SK-N-SH (cell line): ENCODE results near the gene ACACA. TPM values are rescaled to one million over a fixed set of nuclear protein-coding genes. Genes with fewer than 3 reads are reported as not detected.

Experiments
- CTCF ChIA-PET: fragments of 300-600, 350-600 bp; formaldehyde crosslinking; extraction: SDS; loops from one replicate; lab custom pipeline; 2021; lab: Yijun Ruan, JAX
- POLR2A ChIA-PET: fragments of 350-600 bp; sonication (Branson Sonifier 250); formaldehyde crosslinking; extraction: SDS; loops from one replicate; lab custom pipeline; 2020; ENCODE audit warnings: antibody characterized with exemption, inconsistent platforms; lab: Yijun Ruan, JAX
- DNase-seq: peaks from one replicate; pipeline ENCODE4 v3.0.0; 2012
- H2AFZ ChIP-seq: fragments of 200-600 bp; sonication (generic); 2 replicates; pipeline ENCODE4 v1.8.1; 2016; ENCODE audit warnings: antibody characterized with exemption, mild to moderate bottlenecking, low read depth
- H3F3A ChIP-seq: fragments of 200-600 bp; sonication (generic); replicated peaks from 2 replicates; pipeline ENCODE3; 2016; ENCODE audit warnings: antibody characterized with exemption, mild to moderate bottlenecking; ENCODE audit not compliant: insufficient read depth
- H3K27ac ChIP-seq, 2 experiments: fragments of 200-500 bp in 1 of 2; fragments of 200-600 bp in 1 of 2; sonication (Bioruptor generic) in 1 of 2; sonication (generic), shearing (Covaris generic) in 1 of 2; 2 replicates each; pipeline versions ENCODE4 v1.5.1 to v1.6.1; 2014 to 2016; ENCODE audit warnings: low read depth in 2 of 2, inconsistent platforms in 1 of 2, low read length in 1 of 2, mild to moderate bottlenecking in 1 of 2, mixed read lengths in 1 of 2
- H3K27me3 ChIP-seq: fragments of 200-600 bp; sonication (generic), shearing (Covaris generic); 2 replicates; pipeline ENCODE4 v1.6.1; 2016; ENCODE audit warnings: mixed run types; ENCODE audit not compliant: insufficient read depth
- H3K36me3 ChIP-seq, 2 experiments: fragments of 200-500 bp in 1 of 2; fragments of 200-600 bp in 1 of 2; sonication (Bioruptor generic) in 1 of 2; sonication (generic) in 1 of 2; replicated peaks in 1 of 2; 2 replicates each; pipeline versions ENCODE3 to v1.5.1; 2014 to 2016; ENCODE audit warnings: low read length in 1 of 2, mild to moderate bottlenecking in 1 of 2; ENCODE audit not compliant: insufficient read depth in 2 of 2, control insufficient read depth in 1 of 2
- H3K4me1 ChIP-seq, 2 experiments: fragments of 200-500 bp in 1 of 2; fragments of 200-600 bp in 1 of 2; sonication (Bioruptor generic) in 1 of 2; sonication (generic), shearing (Covaris generic) in 1 of 2; 2 replicates each; pipeline versions ENCODE4 v1.5.1 to v1.6.1; 2014 to 2016; ENCODE audit warnings: low read depth in 1 of 2, low read length in 1 of 2, mixed run types in 1 of 2; ENCODE audit not compliant: insufficient read depth in 2 of 2, control insufficient read depth in 1 of 2
- H3K4me2 ChIP-seq: fragments of 200-600 bp; sonication (generic), shearing (Covaris generic); 2 replicates; pipeline ENCODE4 v1.6.1; 2017; ENCODE audit warnings: mixed run types
- H3K4me3 ChIP-seq, 2 experiments: fragments of 200-500 bp in 1 of 2; fragments of 200-600 bp in 1 of 2; sonication (Bioruptor generic) in 1 of 2; sonication (generic), shearing (Covaris generic) in 1 of 2; 2 replicates each; pipeline versions ENCODE4 v1.5.1 to v1.8.1; 2014 to 2016; ENCODE audit warnings: low read depth in 2 of 2, inconsistent platforms in 1 of 2, low read length in 1 of 2, mild to moderate bottlenecking in 1 of 2, mixed read lengths in 1 of 2, moderate library complexity in 1 of 2
- H3K79me2 ChIP-seq: fragments of 200-600 bp; sonication (generic); 2 replicates; pipeline ENCODE4 v1.8.1; 2017; ENCODE audit warnings: mild to moderate bottlenecking; ENCODE audit not compliant: insufficient read depth
- H3K9ac ChIP-seq: fragments of 200-600 bp; sonication (generic); 2 replicates; pipeline ENCODE4 v1.6.1; 2017; ENCODE audit warnings: mixed run types
- H3K9me2 ChIP-seq: fragments of 200-600 bp; sonication (generic); 2 replicates; pipeline ENCODE4 v1.6.1; 2017; ENCODE audit warnings: mixed run types
- H3K9me3 ChIP-seq: fragments of 200-600 bp; sonication (generic); 2 replicates; pipeline ENCODE4 v1.6.1; 2017; ENCODE audit warnings: mixed run types, mild to moderate bottlenecking, moderate library complexity
- H4K20me1 ChIP-seq: fragments of 200-600 bp; sonication (generic); 2 replicates; pipeline ENCODE4 v1.6.1; 2017; ENCODE audit warnings: mild to moderate bottlenecking, mixed run types; ENCODE audit not compliant: insufficient read depth
- ELF1 ChIP-seq: IDR thresholded peaks from 2 replicates; pipeline ENCODE4 v1.4.0; 2012
- EP300 ChIP-seq, 2 experiments: IDR thresholded peaks; 2 replicates each; pipeline versions ENCODE4 v1.4.0 to v1.6.1; 2012; ENCODE audit warnings: borderline replicate concordance in 1 of 2, low read depth in 1 of 2, low read length in 1 of 2
- FOSL2 ChIP-seq: IDR thresholded peaks from 2 replicates; pipeline ENCODE4 v1.4.0; 2012; ENCODE audit warnings: low read depth, mild to moderate bottlenecking, moderate library complexity, borderline replicate concordance
- FOXM1 ChIP-seq: IDR thresholded peaks from 2 replicates; pipeline ENCODE4 v1.4.0; 2012; ENCODE audit warnings: low read depth, mild to moderate bottlenecking
- GABPA ChIP-seq: IDR thresholded peaks from 2 replicates; pipeline ENCODE4 v1.4.0; 2012; ENCODE audit warnings: low read depth, mild to moderate bottlenecking
- GATA2 ChIP-seq: sonication (generic); formaldehyde crosslinking; IDR thresholded peaks from 2 replicates; pipeline ENCODE4 v1.5.0; 2020; ENCODE audit warnings: mild to moderate bottlenecking, missing genetic modification reagents
- IRF3 ChIP-seq: fragments of 150-350 bp; IDR thresholded peaks from 2 replicates; pipeline ENCODE4 v1.6.1; 2016; ENCODE audit warnings: mild to moderate bottlenecking, low read depth, low read length
- MXI1 ChIP-seq: IDR thresholded peaks from 2 replicates; pipeline ENCODE4 v1.6.1; 2012; ENCODE audit warnings: mild to moderate bottlenecking, low read depth, low read length, improper control_type of control experiment
- NFIC ChIP-seq: IDR thresholded peaks from 2 replicates; pipeline ENCODE4 v1.4.0; 2012; ENCODE audit warnings: borderline replicate concordance
- NRF1 ChIP-seq: IDR thresholded peaks from 2 replicates; pipeline ENCODE4 v1.6.1; 2012; ENCODE audit warnings: low read depth, mild to moderate bottlenecking, low read length
- RAD21 ChIP-seq: IDR thresholded peaks from 2 replicates; pipeline ENCODE4 v1.6.1; 2012; ENCODE audit warnings: mild to moderate bottlenecking, low read length
- RCOR1 ChIP-seq: fragments of 150-350 bp; IDR thresholded peaks from 2 replicates; pipeline ENCODE4 v1.6.1; 2017; ENCODE audit warnings: antibody characterized with exemption, low read length
- SMC3 ChIP-seq: IDR thresholded peaks from 2 replicates; pipeline ENCODE4 v1.6.1; 2012; ENCODE audit warnings: low read depth, low read length, improper control_type of control experiment
- TEAD4 ChIP-seq: IDR thresholded peaks from 2 replicates; pipeline ENCODE4 v1.4.0; 2012; ENCODE audit warnings: mild to moderate bottlenecking, borderline replicate concordance; ENCODE audit not compliant: insufficient read depth
- USF2 ChIP-seq: fragments of 150-350 bp; IDR thresholded peaks from 2 replicates; pipeline ENCODE4 v1.6.1; 2017; ENCODE audit warnings: antibody characterized with exemption, low read length, low read depth, borderline replicate concordance
- WGBS: methylation state at CpG from one replicate; pipeline ENCODE4 v1.1.6; 2017; ENCODE audit warnings: low lambda C conversion rate; 5-methylcytosine and 5-hydroxymethylcytosine counted together
- polyA plus RNA-seq, 3 experiments: library from polyadenylated mRNA; depleted of rRNA; stranded (reverse); fragments of >200 nt; gene quantifications; 2 replicates each; pipeline ENCODE4 v1.2.3, GENCODE V29; 2012

Gene ACACA
- polyA plus RNA-seq, 1 of the 3 experiments (the other 2 are of a cell fraction) = 27.2 TPM

DNA sequence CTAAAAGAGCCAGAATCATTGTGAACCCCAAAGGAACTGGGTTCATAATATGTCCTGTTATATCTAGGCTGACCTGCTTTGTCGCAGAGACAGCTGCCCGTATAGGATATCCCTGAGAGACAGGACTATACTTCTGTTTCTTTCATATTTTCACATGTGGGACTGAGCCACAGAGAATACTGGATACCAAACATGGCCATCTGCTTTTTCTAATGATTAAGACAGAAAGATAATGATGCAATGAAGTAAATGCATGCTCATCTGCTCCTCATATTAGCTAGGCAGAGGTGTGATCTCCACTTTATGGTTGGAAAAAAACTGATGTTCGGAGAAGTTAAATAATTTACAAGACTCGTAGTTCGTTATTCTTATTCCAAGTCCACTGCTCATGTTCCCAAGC, 297.5 kb downstream of the ACACA start:
- Histone ChIP-seq H3K9ac (no peak overlapping the region), H3K27ac (peak overlapping the region in 1 of 2 experiments; percentile 98; a peak in 2 of 4 replicates), H3K4me1 (peaks cover 0 to 50% of the 10 kb centered on the region in 2 experiments; a peak in 2 of 4 replicates), H3K9me2 (no peaks in the 10 kb centered on the region), H3K4me3 (no peak overlapping the region), H4K20me1 (no peaks in the 10 kb centered on the region), H3K79me2 (no peaks in the 10 kb centered on the region), H3F3A (peaks cover 7% of the 10 kb centered on the region), H3K27me3 (no peaks in the 10 kb centered on the region), H3K36me3 (peaks cover 14 to 61% of the 10 kb centered on the region in 2 experiments), H3K4me2 (no peak overlapping the region), H3K9me3 (no peaks in the 10 kb centered on the region), H2AFZ (no peak overlapping the region)
- WGBS = 88% methylated on average over 5 of the region's 5 CpGs
- TF ChIP-seq NRF1 (no peak), GABPA (no peak), TEAD4 (no peak), FOXM1 (no peak), USF2 (no peak), IRF3 (no peak), RAD21 (no peak), FOSL2 (no peak), ELF1 (no peak), GATA2 (CRISPR knock-in tag) (no peak), RCOR1 (no peak), NFIC (no peak), SMC3 (no peak)
- peak; percentile 53 for DNase-seq
- ChIA-PET POLR2A (no interaction called here), CTCF (interaction anchor here (1.2 to 2.1 kb wide), 3 partner anchors 9 to 131 kb away, joined by 3 to 7 read pairs (median 3); no protein-coding TSS in a partner anchor)

DNA sequence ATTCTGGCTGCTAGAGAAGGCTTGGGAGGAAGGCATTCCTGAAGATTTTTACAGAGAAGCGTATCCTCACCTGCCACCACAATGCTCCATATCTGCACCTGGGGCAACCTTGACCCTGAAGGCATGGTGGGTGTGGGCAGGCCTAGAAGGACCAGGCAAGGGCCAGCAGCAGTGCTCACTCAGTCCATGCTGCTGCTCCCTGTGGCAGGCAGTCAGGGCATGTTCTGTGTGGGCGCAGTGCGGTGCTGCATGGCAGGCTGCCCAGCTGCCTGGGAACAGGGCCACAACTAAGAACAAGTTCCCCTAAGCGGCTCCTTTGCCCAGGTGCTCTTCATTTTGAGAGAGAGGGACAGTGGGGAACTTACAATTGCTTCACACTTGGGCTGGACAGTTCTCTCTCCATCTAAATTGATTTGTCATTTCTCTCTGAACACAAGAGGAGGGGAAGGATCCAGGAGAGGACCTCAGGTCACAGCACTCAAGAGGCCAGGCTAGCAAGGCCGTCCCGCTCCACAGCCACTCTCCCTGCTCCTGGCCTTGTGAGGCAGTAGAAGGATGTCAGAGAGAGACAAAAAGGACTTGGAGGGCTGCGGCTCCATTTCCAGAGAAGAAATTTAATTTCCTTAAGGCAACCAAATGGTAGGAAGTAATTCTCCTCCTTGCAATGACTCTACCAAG, 299.1 kb downstream of the ACACA start:
- Histone ChIP-seq H3K79me2 (no peaks in the 10 kb centered on the region), H3K4me3 (no peak overlapping the region), H3K27me3 (no peaks in the 10 kb centered on the region), H3K27ac (peak overlapping the region in 1 of 2 experiments; percentile 57; a peak in 2 of 4 replicates), H3K4me1 (peaks cover 0 to 50% of the 10 kb centered on the region in 2 experiments; a peak in 2 of 4 replicates), H3K4me2 (no peak overlapping the region), H3K36me3 (peaks cover 18 to 55% of the 10 kb centered on the region in 2 experiments), H3K9ac (no peak overlapping the region), H3F3A (peaks cover 7% of the 10 kb centered on the region), H2AFZ (no peak overlapping the region), H3K9me2 (no peaks in the 10 kb centered on the region), H4K20me1 (no peaks in the 10 kb centered on the region), H3K9me3 (no peaks in the 10 kb centered on the region)
- ChIA-PET CTCF (interaction anchor here (0.9 to 1.2 kb wide), 4 partner anchors 10 to 31 kb away, joined by 3 to 4 read pairs (median 3); no protein-coding TSS in a partner anchor), POLR2A (interaction anchor here (0.9 to 1.5 kb wide), 2 partner anchors 10 to 26 kb away, joined by 3 to 4 read pairs; no protein-coding TSS in a partner anchor)
- peak; percentile 44 for TF ChIP-seq MXI1
- TF ChIP-seq EP300 (IDR thresholded peaks at IDR 0.05; ENCODE audit: borderline replicate concordance in 1 of 2, low read depth in 1 of 2, low read length in 1 of 2) = no peak
- DNase-seq = peak; percentile 44
- WGBS = 85% methylated on average over 7 of the region's 7 CpGs
